Mesothelial cell of epicardium (in vitro differentiated cells): ENCODE measurements around the gene INTS11. TPM values are rescaled to one million over a fixed set of nuclear protein-coding genes. Genes with fewer than 3 reads are reported as not detected.

Source experiments
- DNase-seq, 2 experiments: peaks; one replicate each; pipeline ENCODE4 v3.0.0; 2021; ENCODE audit warnings: low spot score in 2 of 2; ENCODE audit not compliant: unreplicated experiment in 2 of 2
- H3K27ac Mint-ChIP-seq: 2 replicates; pipeline ENCODE4 v1.8.0; 2021; ENCODE audit warnings: mixed read lengths
- H3K27me3 Mint-ChIP-seq: 2 replicates; pipeline ENCODE4 v1.8.0; 2021; ENCODE audit warnings: low read depth, mixed read lengths
- H3K36me3 Mint-ChIP-seq: 2 replicates; pipeline ENCODE4 v1.8.0; 2021; ENCODE audit warnings: mixed read lengths
- H3K4me1 Mint-ChIP-seq: 2 replicates; pipeline ENCODE4 v1.8.0; 2021; ENCODE audit warnings: mixed read lengths
- H3K4me3 Mint-ChIP-seq: 2 replicates; pipeline ENCODE4 v1.8.0; 2021; ENCODE audit warnings: mild to moderate bottlenecking, moderate library complexity, mixed read lengths
- H3K9me3 Mint-ChIP-seq: 2 replicates; pipeline ENCODE4 v1.8.0; 2021; ENCODE audit warnings: mixed read lengths
- CTCF ChIP-seq: fragments of 200-600 bp; sonication (generic); IDR thresholded peaks from one replicate; pipeline ENCODE4 v1.5.0; 2021; ENCODE audit warnings: antibody characterized with exemption; ENCODE audit not compliant: unreplicated experiment
- total RNA-seq: library from RNA; stranded (reverse); gene quantifications from 3 replicates; pipeline ENCODE4 v1.2.1, GENCODE V29; 2021

INTS11 gene
- total RNA-seq, 1 donor from 2014 or later = 165 TPM

DNA sequence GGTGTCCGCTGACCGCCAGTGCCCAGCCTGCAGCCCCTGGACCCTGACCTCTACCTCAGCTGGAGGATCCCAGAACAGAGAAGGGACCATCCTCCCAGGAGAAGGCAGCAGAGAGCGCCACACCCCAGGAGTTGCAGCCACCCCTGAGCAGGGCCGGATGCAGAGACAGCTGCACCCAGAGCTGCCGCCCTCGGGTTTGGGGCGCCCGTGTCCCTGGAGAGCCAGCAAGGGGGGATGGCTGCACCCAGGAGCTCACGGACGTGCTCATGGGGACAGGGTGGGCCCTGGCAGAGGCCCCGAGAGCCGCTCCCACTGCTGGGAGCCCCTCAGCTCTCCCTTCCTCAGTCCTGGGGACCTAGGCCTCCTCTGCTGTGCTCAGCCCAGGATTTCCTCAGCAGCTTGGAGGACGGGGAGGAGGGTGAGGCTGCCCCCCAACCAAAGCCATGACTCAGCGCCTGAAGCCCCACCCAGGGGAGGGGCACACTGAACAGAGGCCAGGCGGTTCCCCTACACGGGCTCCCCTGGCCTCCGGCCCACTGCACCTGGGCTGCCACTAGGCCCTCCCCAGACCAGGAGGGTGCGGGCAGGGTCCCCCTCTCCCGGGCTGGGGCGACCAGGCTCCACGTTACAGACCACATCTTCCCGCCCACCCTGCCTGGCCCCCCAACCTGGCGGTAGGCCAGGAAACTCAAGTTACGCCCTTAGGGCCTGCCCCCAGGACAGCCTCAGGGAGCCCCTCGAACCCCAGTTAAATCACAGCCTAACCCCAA, 19.0 kb downstream of the INTS11 start:
- Mint-ChIP-seq H3K4me3 (peak overlapping the region; percentile 80), H3K4me1 (peaks cover 26% of the 10 kb centered on the region), H3K9me3 (no peaks in the 10 kb centered on the region), H3K27ac (peak overlapping the region; percentile 93), H3K27me3 (no peaks in the 10 kb centered on the region), H3K36me3 (no peaks in the 10 kb centered on the region)
- no peak for DNase-seq
- no peak for TF ChIP-seq CTCF

DNA sequence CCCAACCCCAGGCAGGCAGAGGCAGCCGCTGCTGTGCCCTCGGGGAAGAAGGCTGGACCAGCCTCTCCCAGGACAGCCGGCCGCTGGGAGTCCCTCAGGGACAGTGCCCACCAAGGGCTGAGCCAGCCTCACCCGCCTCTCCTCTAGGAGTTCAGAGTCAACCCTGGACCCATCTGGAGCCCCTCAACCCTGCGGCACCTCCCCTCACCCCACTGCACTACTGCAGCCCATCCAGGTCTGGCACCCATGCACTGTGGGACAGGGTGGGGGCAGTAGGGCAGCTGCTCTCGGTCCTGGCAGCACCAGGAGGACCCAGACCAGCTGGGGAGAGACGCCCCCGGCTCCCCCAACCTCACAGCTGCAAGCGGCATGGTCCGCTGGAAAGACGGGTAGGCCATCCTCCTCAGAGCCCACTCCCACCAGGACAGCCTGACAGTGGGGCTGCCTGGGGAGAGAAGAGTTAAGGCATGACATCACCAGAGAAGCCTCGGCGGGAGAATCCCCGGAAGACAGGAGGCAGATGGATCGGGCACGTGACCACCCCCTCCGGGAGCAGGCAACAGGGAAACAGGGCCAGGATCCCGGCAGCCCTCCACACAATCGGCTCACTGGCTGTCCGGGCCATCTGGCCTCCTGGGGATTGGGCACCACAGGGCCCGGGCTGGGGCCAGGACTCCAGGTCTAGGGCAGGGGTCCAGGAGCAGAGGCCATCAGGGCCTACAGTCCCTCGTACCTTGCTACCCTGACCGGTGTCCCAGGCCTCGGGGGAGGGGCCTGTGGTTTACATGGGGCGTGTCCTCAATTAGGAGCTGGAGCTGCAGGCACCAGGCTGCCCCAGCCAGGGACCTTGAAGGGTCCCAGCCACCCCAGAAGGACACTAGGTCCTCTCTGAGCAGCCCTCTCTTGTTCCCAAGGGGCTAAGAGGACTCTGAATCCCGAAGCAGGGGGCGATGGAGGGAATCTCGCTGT, 19.8 kb downstream of the INTS11 start:
- Mint-ChIP-seq H3K9me3 (no peaks in the 10 kb centered on the region), H3K4me3 (peak overlapping the region; percentile 80), H3K27ac (peak overlapping the region; percentile 79), H3K36me3 (no peaks in the 10 kb centered on the region), H3K4me1 (peaks cover 26% of the 10 kb centered on the region), H3K27me3 (no peaks in the 10 kb centered on the region)
- DNase-seq = peak; percentile 81 to 84
- no peak for TF ChIP-seq CTCF

DNA sequence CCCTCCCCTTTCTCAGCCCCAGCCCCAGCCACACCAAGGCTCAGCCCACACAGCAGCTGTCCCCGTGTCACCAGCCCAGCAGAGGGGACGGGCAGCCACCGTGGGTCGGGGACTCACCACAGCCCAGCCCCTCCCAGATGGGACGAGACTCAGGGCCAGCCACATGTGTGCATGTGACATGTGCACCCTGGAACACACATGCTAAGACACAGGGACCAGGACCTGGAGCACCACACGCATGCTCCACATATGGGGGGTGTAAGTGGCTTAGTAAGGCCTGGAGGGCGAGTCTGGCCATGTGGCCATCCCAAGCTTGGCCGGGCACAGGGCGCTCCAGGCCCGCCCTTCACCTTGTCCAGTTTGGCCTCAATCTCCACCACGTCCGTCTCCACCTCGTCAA, 20.7 kb downstream of the INTS11 start:
- Mint-ChIP-seq H3K27me3 (no peaks in the 10 kb centered on the region), H3K4me1 (peaks cover 23% of the 10 kb centered on the region), H3K4me3 (no peak overlapping the region), H3K27ac (no peak overlapping the region), H3K36me3 (no peaks in the 10 kb centered on the region), H3K9me3 (no peaks in the 10 kb centered on the region)
- TF ChIP-seq CTCF = no peak
- no peak for DNase-seq

GRCh38 chr1:1302951-1303509, 21.4 kb downstream of the INTS11 start:
- no peak overlapping the region for H3K27ac Mint-ChIP-seq
- no peak for TF ChIP-seq CTCF
- H3K27me3 Mint-ChIP-seq = no peaks in the 10 kb centered on the region
- no peak for DNase-seq
- no peaks in the 10 kb centered on the region for H3K36me3 Mint-ChIP-seq
- H3K4me1 Mint-ChIP-seq = peaks cover 23% of the 10 kb centered on the region
- H3K4me3 Mint-ChIP-seq = no peak overlapping the region
- no peaks in the 10 kb centered on the region for H3K9me3 Mint-ChIP-seq

DNA sequence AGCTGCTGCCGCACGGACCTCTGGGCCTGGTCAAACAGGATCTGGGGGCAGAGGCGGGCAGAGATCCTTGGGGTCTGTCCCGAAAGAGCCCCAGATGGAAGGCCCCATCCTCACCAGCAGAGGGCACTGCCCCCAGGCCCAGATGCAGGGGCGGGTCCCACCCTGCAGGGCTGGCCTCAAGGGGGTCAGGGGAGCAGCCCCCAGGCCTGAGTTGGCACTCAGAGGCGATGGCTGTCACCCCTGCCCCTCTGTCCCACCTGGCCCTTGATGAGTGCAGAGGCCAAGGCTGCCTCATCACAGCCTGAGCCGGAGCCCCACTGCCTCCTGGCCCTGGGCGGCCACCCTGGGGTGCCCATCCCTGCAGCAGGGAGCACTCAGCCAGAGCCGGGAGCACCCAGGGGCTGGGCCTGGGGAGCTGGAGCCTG, 22.4 kb downstream of the INTS11 start:
- H3K27me3 Mint-ChIP-seq = no peaks in the 10 kb centered on the region
- H3K27ac Mint-ChIP-seq = no peak overlapping the region
- H3K4me3 Mint-ChIP-seq = no peak overlapping the region
- H3K9me3 Mint-ChIP-seq = no peaks in the 10 kb centered on the region
- no peak for DNase-seq
- peaks cover 21% of the 10 kb centered on the region for H3K4me1 Mint-ChIP-seq
- TF ChIP-seq CTCF = peak; percentile 44
- no peaks in the 10 kb centered on the region for H3K36me3 Mint-ChIP-seq
